Stimulated activated CD4-positive, alpha-beta T cell treated with anti-CD3 and anti-CD28 coated beads, TNF-alpha, amount 100 ng/mL, for 1 hour (primary cell): ENCODE results near the gene THNSL1.
"Not testable (repeated sequence)": the region's sequence is repeated elsewhere in the genome, so short reads cannot be mapped to it uniquely, and the experiment has no call there.

ENCODE experiments used
- DNase-seq, 3 donors: peaks; one replicate each; pipeline ENCODE4 v3.0.0-alpha.2; 2020; ENCODE audit warnings: low read depth in 3 of 3, low spot score in 1 of 3

Gene THNSL1

GRCh38 chr10:25016376-25017153 lies at the start of gene THNSL1:
Gene THNSL1, plus strand, starts transcription at chr10:25016612. Its CDS starts 6,612 bp downstream, at chr10:25023224.
- DNase-seq, result peak; percentile 89 to 95 (median 93)

- no peak for DNase-seq
Measured at GRCh38 chr10:24966962-24967481, 49.4 kb upstream of the THNSL1 start.

DNA sequence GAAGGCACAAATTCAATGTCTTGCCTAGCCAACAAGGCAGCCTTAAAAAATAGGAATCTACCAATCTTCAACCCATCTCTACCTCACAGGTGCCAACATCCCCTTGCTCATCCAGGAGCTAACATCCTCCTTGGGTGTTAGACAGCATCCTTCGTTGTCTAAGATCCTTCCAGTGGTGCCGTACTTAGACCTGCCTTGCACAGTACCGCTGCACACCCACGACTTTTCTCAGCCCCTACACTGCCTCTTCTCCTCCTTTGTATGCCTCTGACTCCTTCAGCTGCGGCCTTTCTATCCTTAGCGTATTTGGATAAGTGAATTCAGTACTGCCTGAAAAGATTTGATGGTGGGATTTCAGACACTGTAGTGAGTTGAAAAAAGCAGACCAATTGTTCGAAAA lies 48.1 kb upstream of the THNSL1 start:
- no peak for DNase-seq

DNA sequence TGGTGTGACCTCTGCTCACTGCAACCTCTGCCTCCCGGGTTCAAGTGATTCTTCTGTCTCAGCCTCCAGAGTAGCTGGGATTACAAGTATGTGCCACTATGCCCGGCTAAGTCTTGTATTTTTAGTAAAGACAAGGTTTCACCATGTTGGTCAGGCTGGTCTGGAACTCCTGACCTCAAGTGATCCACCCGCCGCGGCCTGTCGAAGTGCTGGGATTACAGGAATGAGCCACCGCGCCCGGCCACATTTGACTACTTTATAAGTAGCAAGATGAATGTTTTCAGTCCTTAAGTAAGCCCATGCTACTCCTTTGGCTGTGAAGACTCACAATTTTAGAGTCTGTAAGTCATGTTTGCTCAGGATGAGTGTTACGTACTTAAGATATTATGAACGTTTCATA lies 47.5 kb upstream of the THNSL1 start:
- not testable (repeated sequence) for DNase-seq

- DNase-seq, result no peak
Measured at GRCh38 chr10:24969841-24970281, 46.6 kb upstream of the THNSL1 start.

DNA sequence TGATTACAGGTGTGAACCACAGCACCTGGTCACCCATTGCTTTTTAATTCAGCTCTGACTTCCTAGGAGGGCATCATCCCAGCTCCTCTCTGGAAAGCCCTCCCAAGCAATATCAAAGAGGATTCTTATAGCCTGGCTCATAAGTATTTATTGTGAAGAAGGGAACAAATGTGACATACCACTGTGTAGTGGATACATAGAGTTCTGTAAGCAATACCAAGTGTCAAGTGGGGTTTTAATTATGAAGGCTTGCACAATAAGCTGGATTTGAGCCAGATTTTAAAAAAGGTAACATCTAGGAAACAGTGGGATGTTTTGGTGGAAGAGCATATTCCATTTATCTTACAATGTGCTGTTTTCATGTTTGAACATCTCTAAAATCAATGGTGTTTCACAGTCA lies 45.0 kb upstream of the THNSL1 start:
- DNase-seq, result no peak

- no peak for DNase-seq
Measured at GRCh38 chr10:24973163-24973562, 43.2 kb upstream of the THNSL1 start.

DNA sequence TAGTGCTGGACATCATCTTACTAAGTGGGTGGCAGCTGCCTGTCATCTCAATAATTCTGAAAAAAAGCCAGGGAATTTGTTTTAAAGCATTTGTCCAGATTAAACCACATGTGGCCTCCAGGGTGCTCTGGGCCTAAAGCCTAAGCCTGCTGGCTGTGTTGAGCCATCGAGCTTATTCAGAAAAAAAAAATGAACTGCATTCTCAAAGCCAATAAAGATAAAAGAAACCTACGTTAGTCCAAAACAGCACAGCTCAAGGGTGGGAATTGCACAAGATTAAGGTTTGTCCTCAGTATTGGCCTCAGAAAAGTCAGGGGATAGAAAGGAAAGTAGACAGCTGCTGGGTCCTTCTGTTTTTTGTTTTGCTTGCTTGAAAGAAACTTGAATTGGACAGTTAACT lies 41.4 kb upstream of the THNSL1 start:
- DNase-seq, result no peak

DNA sequence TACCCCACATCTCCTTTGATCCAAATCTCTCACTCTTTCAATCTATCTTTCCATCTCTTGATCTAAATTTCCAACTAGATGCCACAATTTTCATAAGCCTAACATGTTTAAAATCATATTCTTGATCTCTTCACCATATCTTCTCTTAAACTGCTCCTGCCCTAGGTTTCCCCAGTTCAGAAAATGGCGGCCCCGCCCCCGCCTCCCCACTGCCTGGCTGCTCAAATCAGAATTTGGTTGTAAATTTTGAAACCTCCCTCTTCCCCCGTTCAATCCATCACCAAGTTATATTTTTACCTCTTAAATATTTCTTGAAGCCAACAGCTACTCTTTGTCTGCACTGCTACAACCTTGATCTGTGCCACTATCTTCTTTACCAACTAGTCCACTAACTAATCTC lies 36.7 kb upstream of the THNSL1 start:
- no peak for DNase-seq

DNA sequence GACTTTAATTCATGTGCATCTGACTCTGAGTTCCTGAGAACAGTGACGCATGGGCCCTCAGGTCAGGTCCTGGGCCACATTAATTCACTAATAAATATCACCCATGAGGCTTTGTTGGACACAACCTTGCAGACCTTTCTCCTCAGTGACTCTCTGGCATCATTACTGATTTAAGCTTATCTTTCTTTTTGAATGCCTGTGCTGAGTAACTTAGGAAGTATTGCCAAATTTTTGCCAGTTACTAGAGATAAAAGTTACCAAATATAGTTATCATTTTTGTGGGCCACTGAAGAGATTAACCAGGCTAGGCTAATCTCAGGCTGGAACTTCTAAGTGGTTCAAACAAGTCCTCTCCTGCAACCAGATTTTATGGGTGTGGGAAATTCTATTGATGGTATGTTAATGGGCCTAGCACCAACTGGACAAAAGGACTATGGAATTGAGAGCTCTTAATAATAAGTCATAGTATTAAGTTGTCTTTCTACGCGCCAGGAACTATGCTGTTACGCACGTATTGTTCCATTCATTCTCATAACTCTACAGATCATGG lies 35.2 kb upstream of the THNSL1 start:
- no peak for DNase-seq

GRCh38 chr10:24982319-24983112 lies 33.9 kb upstream of the THNSL1 start:
- DNase-seq, result no peak

GRCh38 chr10:24983130-24983529 lies 33.3 kb upstream of the THNSL1 start:
- no peak for DNase-seq

DNA sequence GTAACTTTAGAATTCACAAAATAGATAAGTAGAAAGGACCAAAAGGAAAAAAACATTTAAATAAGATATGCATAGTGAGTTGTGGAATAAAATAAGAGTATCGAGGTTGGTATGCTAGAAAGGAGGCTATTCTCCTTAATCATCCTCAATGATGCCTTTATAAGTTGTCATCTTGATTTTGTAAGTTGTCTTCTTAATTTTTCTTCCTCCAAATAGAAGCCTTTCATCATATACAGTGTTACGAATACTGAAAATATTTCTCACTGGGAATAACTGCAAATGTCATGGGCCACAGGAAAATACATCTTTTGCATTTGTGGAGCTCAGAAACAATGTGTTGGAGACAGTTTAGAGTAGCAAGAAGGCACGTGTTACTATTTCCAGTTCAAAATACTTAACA lies 32.5 kb upstream of the THNSL1 start:
- DNase-seq, result no peak

DNA sequence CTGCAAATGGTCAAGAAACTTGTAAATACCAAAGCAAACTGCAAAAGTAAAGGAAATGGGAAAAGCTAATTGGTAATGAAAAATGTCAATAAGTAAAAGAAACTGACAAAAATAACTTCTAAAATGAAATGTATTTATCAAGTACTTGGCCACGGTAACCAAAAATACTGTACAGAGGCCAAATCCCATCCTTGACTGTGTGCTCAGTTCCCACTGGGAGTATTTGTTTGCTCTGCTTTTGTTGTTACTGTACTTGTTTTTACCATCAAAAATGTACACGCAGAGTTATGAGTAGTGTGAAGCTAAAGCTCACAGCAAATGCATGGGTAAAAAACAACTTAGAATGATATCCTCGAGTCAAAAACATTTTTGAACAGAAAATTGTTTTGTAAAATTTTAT lies 31.5 kb upstream of the THNSL1 start:
- no peak for DNase-seq

- DNase-seq, result no peak
Measured at GRCh38 chr10:24988831-24989640, 27.4 kb upstream of the THNSL1 start.

DNA sequence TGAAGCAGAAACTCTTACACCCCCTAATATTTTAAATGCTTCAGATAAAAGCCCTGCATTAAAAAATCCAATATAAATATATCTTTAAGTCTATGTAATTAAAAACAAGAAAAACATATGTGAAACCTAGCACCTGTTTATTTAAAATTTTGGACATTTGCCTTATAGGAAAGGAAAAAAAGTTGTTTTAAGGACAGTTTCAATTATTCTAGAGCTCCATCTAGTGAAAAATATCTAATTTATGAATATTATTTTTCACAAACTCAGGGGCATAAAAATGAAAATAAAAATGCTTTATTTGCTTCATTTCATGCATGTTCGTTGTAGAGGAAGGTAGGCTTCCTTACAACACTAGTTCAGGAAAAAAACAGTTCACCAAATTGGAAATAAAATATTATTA lies 26.5 kb upstream of the THNSL1 start:
- DNase-seq, result no peak

- no peak for DNase-seq
Measured at GRCh38 chr10:24991298-24991697, 25.1 kb upstream of the THNSL1 start.

DNA sequence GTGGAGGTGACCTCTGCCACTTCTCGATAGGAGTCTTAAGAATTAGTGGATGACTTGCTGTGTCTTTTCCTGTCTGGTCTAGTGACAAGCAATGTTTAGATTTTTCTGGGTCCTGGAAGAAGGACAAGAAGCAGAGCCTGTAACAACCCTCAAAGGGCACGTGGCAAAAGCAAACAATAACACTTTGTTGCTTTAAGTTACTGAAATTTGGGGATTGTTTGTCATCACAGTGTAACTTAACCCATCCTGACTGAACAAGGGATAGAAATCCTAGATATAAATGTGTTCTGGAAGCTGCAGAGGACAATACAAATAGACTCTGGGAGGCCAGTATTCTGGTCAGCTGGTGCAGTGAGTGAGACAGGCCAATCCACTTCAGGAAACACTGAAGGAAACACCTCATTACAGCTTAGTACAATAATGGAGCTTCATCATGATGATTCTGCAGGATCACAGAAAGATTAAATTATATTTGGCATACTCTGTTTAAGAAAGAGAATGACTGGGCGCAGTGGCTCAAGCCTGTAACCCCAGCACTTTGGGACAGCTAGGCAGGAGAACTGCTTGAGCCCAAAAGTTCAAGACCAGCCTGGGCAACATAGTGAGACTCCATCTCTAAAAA lies 23.8 kb upstream of the THNSL1 start:
- no peak for DNase-seq

DNA sequence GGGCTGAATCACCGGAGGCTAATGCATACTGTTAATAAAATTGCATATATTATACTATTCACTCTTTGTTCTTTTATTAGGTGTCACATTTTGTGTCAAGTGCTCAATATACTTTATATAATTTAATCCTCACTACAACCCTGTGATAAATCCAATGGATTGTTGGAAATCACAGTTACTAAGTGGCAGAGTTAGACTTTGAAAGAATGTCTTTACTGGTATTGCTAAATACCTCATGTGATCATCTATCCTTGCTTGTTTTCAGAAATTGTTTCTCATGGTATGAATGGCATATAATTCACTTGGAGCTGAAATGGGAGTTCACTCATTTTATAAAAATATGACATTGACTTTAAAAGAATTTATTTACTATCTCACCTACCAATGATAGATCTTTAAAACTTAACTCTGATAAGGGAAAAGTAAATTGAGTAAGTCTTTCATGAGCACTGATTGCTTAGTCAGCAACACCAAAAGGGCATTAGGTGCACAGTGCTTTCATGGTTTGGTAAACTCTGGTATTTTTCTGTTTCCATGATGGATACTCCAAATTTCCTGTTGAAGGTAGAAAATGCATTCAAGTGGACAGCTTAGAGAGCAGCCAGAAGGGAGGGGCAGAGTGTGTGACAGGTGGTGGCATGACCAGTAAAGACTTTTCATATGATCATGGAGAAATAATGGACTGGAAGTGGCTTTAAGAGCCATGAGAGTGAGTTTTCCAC lies 23.0 kb upstream of the THNSL1 start:
- DNase-seq, result no peak

GRCh38 chr10:24995072-24995471 lies 21.3 kb upstream of the THNSL1 start:
- no peak for DNase-seq
